HG03565 (cell line): ENCODE data around the gene ABT1.

Source experiments
- ATAC-seq: cut with Tn5 transposase; IDR thresholded peaks from one replicate; pipeline ENCODE4 v1.9.1; 2021; ENCODE audit warnings: mild to moderate bottlenecking, moderate library complexity; ENCODE audit not compliant: unreplicated experiment

The ABT1 gene

DNA sequence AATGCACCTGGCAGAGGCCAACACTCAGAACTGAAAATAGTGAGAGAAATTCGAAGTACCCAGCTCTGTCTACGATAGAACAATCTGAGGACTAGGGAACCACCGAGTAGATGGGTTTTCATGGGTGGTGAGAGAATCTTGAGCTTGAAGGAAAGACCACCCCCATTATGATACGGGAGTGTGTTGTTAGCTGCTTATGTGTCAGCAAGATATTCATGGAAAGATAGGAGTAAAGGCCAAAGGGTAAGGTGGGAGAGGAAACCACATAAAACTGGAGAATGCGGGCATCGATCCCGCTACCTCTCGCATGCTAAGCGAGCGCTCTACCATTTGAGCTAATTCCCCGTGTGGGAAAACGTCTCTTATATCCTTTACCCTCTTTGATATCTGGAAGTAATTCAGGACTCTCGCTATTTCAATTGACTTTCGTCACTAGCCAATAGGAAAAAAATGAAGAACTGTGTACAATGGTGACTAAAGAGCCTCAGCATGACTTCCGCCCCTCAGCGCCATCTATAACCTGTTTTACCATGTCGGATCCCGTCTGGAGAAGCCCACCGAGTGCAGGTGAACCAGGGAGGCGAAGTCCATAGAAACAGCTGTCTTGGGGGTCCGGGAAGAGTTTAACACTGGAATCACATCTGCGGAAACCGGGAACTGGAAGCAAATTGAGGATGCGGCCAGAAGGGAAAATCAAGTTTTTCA is 25.0 kb upstream of the ABT1 start:
- ATAC-seq = no peak

DNA sequence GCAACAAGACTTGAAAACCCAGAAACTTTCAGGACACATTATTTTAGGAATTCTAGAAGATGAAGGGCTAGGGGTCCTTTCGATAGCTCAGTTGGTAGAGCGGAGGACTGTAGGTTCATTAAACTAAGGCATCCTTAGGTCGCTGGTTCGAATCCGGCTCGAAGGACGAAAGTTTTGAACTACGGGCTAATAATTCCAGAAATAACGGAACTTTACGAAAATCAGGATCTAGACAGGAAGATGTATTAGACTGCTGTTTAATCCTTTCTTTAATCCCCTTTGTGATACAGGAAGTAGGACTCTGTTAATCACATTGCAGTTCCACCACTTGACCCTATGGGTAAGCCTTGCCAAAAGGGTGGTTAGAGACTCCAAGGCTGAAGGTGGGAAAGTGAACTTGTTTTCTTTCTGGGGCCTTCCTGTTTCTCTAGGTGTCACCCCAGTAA is 21.2 kb upstream of the ABT1 start:
- no peak for ATAC-seq

GRCh38 chr6:26576407-26576843 is 20.3 kb upstream of the ABT1 start:
- ATAC-seq = no peak

GRCh38 chr6:26576929-26577719 is 19.6 kb upstream of the ABT1 start:
- peak; percentile 40 for ATAC-seq

DNA sequence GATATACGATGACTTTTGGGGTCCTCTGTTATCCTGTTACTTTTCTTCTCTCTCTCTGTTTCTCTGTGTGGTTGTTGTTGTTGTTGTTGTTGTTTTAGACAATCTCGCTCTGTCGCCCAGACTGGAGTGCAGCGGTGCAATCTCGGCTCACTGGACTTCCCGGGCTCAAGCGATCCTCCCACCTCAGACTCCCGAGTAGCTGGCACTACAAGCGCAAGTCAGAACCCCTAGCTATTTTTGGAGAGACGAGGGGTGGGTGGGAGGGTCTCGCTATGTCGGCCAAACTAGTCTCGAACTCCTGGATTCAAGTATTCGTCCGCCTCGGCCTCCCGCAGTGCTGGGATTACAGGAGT is 19.1 kb upstream of the ABT1 start:
- ATAC-seq = no peak

- ATAC-seq = no peak
Measured at GRCh38 chr6:26578279-26578678, 18.5 kb upstream of the ABT1 start.

GRCh38 chr6:26578741-26579140 is 18.0 kb upstream of the ABT1 start:
- ATAC-seq = no peak

DNA sequence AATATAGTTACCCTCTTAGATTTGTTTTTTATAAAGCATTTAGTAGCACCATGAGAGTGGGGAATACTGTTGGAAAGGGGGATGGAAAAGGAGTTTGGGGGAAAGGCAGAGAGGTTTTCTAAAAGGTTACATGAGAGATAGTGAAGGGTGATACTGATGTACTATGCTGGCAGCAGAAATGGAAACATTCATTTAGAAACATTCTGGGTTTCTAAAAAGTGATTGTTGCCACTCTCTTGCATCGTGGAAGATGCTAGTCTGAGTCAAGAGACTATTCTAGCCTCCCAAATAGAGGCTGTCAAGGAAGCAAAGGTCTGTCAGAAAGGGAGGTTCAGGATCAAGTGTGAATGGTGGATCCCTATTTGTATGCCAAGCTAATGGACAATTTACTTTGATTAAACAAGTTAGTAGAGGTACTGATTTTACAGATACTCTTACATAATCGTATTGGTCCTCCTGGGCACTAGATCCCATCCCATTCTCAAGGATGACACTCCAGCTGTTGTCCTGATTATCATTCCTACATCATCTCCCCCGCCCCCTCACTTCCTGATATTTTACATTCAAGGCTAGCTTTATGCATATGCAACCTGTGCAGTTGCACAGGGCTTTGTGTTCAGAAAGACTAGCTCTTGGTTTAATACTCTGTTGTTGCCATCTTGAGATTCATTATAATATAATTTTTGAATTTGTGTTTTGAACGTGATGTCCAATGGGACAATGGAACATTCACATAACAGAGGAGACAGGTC is 15.4 kb upstream of the ABT1 start:
- ATAC-seq = no peak

DNA sequence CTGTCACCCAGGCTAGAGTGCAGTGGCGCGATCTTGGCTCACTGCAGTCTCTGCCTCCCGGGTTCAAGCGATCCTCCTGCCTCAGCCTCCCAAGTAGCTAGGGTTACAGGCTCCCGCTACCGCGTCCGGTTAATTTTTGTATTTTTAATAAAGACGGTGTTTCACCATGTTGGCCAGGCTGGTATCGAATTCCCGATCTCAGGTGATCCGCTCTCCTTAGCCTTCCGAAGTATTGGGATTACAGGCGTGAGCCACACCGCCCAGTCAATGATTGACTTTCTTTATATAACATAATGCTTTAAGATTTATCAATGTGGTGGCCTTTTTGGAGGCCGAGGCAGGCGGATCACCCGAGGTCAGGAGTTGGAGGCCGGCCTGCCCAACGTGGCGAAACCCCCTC is 7.8 kb upstream of the ABT1 start:
- no peak for ATAC-seq

DNA sequence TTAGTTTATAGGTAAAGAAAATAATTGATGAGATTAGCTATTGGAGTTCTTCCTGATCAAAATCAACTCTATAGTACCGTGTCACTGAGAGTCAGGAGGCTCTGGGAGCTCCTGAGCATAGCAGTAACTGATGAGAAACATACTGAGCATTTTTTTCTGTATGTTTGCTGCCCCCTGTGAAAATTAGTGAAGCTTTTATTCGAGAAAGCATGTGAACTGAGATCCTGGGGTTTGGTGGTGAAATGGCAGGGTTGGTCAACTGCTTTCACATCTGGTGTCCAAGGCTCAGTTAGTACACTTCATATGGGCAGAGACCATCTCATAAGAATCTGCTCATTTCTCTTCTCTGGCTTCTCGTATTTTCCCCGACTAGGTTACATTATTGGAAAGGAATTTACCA is 4.1 kb upstream of the ABT1 start:
- ATAC-seq = no peak

- no peak for ATAC-seq
Measured at GRCh38 chr6:26593278-26594130, 3.2 kb upstream of the ABT1 start.

DNA sequence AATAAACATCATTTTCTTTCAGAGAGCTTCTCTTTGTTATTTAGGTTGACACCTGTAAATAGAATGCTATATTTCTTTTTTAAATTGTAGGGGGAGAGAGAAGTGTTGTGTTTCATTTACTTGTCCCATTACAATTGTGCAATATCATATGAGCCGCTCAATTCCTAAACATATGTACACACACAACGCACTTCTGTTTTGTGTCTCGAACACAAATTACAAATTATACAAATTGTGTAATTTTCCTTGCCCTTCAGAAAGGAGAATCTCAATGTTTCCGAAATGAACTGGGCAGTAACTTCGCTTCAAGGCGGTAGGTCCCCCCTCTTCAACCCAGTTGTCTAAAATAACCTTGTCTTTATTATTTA is 2.6 kb upstream of the ABT1 start:
- ATAC-seq = no peak

- no peak for ATAC-seq
Measured at GRCh38 chr6:26594730-26595632, 1.8 kb upstream of the ABT1 start.

DNA sequence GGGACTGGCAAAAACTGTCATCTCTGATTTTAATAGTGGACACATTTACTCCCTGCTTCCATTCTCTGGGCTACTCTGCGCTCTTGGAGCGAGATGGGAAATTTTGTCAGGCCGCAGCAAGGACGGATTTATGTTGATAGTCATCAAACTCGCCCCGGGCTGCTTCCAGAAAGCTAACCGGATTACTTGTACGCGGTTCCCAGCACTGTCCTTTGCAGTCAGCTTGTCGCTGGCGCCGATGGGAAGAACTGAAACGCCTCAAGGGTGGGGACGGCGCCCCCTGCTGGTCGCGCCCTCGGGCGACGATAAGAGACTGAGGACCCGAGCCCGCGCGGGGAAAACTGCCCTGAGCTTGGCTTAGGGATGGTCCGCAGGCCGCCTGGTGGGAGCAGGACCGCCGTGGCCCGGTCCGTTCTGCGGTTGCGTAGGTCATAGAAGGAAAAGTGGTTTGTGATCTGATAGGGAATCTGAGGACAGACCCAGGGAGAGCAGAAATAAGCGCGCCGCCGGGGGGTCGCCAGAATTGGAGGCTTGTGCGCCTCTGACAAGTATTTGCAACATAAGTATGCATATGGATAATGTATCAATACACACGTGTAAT is 984 bp upstream of the ABT1 start:
- ATAC-seq = peak; percentile 55

DNA sequence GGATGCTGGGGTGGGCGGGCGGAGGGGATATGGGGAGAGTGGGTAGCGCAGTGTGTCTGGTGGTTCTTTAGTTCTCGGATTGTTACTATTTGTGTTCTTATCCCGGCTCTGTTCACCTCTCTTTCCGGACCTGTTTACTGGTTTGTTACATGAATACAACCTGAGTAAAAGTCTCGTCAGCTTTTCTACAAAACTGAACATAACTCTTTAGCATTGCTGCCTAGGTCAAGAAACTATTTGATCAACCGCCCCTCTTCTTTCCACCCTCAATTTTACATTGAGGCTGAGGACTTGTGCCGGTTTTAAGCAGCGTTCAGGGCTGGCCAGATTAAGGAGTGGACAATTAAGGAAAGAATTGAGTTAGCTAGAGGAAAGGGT is 625 bp downstream of the ABT1 start:
- no peak for ATAC-seq

DNA sequence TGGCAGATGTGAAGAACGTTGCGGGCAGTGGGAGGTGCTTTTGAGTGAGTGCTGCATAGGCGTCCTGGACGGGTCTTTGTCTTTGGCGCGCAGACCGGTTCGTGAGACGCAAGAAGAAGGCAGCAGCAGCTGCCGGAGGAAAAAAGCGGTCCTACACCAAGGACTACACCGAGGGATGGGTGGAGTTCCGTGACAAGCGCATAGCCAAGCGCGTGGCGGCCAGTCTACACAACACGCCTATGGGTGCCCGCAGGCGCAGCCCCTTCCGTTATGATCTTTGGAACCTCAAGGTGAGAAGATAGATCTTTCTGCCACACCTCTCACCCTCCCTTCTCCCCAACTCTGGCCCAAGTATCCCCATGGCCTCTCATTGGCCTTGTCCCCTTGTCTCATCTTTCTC is 1.1 kb downstream of the ABT1 start:
- no peak for ATAC-seq

GRCh38 chr6:26598267-26598666 is 1.5 kb downstream of the ABT1 start:
- ATAC-seq = no peak

DNA sequence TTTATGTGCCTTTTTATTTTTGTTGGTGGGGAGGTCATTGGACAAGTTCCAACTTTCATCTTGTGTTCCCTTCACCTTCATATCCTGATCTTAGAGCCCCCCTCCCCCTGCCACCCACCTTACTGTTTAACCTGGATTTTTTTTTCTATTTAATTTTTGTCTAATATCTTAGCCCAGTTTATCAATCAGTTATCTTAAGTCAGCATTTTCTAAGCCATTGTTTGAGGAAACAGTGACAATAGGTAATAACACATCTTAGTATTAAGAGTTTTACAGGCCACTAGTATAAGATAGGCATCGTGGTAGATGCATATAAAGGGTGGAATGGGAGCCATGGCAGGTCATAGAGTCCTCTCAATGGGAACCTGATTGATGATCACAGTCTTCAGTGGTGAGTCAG is 2.4 kb downstream of the ABT1 start:
- no peak for ATAC-seq

GRCh38 chr6:26599591-26599990 is 2.8 kb downstream of the ABT1 start:
- ATAC-seq = no peak

DNA sequence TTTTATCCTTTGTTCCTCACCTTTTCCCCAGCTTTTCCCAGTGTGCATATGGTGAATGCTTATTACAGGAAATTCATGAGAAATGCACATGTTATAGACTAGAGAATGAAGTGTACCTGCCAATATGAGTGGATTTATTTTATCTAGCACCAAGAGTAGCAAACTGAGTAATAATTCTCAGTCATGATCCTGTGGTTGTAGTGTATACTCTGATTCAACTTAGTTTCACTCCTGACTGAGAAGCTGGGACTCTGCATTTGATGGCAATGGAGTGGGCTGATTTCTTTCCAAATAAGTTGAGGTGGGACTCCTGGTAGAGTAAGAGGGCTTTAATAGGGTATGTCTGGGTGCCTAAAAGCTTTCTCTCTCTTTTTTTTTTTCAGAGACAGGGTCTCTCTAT is 4.0 kb downstream of the ABT1 start:
- no peak for ATAC-seq
